ENCODE results near the gene SYNCRIP. TPM values are rescaled to one million over a fixed set of nuclear protein-coding genes. Genes with fewer than 3 reads are reported as not detected.

Gene SYNCRIP
- total RNA-seq, 1 donor: 59.4 TPM

DNA sequence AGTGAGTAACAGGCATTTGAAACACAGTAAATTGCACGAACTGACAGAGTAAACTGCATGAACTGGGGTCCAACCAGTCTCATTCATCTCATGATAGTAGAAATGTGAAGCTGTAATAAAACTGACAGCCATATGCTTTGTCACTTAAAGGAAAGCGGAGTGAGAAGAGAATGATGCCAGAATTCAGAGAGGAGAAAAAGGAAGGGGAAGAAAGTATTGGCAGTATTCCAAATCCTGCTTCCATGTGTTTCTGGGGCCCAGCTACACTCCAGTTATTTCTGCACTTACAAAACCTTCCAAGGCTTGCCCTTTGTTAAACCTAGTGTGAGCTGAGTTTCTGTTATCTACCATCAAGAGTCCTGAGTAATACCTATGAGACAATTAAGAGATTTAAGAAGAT lies 66.2 kb downstream of the SYNCRIP start:
- Histone ChIP-seq H3K4me1 (ENCODE audit: insufficient read depth, low read length) (peaks cover 28% of the 10 kb centered on the region), H2AFZ (ENCODE audit: low read length) (no peak overlapping the region), H3K9me3 (ENCODE audit: low read depth, low read length) (no peaks in the 10 kb centered on the region), H4K20me1 (ENCODE audit: insufficient read depth, low read length) (peaks cover 41% of the 10 kb centered on the region), H3K79me2 (ENCODE audit: insufficient read depth, low read length) (peaks cover 94% of the 10 kb centered on the region), H3K27ac (ENCODE audit: low read depth, low read length) (peak overlapping the region; percentile 17), H3K27me3 (ENCODE audit: insufficient read depth, low read length) (no peaks in the 10 kb centered on the region), H3K4me3 (ENCODE audit: insufficient read depth, low read length) (no peak overlapping the region), H3K4me2 (ENCODE audit: insufficient read depth, low read length) (no peak overlapping the region), H3K36me3 (ENCODE audit: insufficient read depth, low read length) (peaks cover 4% of the 10 kb centered on the region)
- TF ChIP-seq, protein P1, sequence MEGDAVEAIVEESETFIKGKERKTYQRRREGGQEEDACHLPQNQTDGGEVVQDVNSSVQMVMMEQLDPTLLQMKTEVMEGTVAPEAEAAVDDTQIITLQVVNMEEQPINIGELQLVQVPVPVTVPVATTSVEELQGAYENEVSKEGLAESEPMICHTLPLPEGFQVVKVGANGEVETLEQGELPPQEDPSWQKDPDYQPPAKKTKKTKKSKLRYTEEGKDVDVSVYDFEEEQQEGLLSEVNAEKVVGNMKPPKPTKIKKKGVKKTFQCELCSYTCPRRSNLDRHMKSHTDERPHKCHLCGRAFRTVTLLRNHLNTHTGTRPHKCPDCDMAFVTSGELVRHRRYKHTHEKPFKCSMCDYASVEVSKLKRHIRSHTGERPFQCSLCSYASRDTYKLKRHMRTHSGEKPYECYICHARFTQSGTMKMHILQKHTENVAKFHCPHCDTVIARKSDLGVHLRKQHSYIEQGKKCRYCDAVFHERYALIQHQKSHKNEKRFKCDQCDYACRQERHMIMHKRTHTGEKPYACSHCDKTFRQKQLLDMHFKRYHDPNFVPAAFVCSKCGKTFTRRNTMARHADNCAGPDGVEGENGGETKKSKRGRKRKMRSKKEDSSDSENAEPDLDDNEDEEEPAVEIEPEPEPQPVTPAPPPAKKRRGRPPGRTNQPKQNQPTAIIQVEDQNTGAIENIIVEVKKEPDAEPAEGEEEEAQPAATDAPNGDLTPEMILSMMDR (IDR thresholded peaks at IDR 0.05; ENCODE audit: extremely low read depth, low read depth, low read length): no peak
- DNase-seq (ENCODE audit: insufficient read length, low spot score, missing footprints): no peak

GRCh38 chr6:85574932-85575598 lies 67.6 kb downstream of the SYNCRIP start:
- Histone ChIP-seq H3K4me2 (ENCODE audit: insufficient read depth, low read length) (peak overlapping the region; percentile 12), H3K27me3 (ENCODE audit: insufficient read depth, low read length) (no peaks in the 10 kb centered on the region), H3K27ac (ENCODE audit: low read depth, low read length) (peak overlapping the region; percentile 65), H2AFZ (ENCODE audit: low read length) (no peak overlapping the region), H3K36me3 (ENCODE audit: insufficient read depth, low read length) (peaks cover 8% of the 10 kb centered on the region), H3K4me1 (ENCODE audit: insufficient read depth, low read length) (peaks cover 15% of the 10 kb centered on the region), H3K9me3 (ENCODE audit: low read depth, low read length) (no peaks in the 10 kb centered on the region), H3K79me2 (ENCODE audit: insufficient read depth, low read length) (peaks cover 83% of the 10 kb centered on the region), H3K4me3 (ENCODE audit: insufficient read depth, low read length) (no peak overlapping the region), H4K20me1 (ENCODE audit: insufficient read depth, low read length) (peaks cover 28% of the 10 kb centered on the region)
- peak; percentile 66 for DNase-seq (ENCODE audit: insufficient read length, low spot score, missing footprints)
- TF ChIP-seq, protein P1 (IDR thresholded peaks at IDR 0.05; ENCODE audit: extremely low read depth, low read depth, low read length): no peak

DNA sequence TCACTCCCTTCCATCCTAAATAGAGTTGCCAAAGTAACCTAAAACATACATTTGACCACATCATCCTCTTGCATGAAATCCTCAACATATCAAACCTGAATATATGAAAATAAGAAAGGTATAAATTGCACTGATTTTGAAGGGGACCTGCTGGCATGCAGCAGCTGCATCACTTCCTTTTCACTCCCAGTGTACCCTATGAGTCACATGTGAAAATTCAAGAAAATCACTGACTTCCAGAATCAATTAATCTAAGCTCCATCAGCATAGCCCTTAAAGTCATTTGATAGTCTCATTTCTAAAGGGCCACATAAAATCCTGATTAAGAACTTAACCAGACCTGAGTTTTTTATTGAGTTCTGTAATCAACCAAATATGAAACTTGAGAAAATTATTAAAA lies 73.4 kb downstream of the SYNCRIP start:
- Histone ChIP-seq H3K4me3 (ENCODE audit: insufficient read depth, low read length) (no peak overlapping the region), H3K27me3 (ENCODE audit: insufficient read depth, low read length) (no peaks in the 10 kb centered on the region), H3K79me2 (ENCODE audit: insufficient read depth, low read length) (peaks cover 45% of the 10 kb centered on the region), H3K4me1 (ENCODE audit: insufficient read depth, low read length) (peaks cover 4% of the 10 kb centered on the region), H3K36me3 (ENCODE audit: insufficient read depth, low read length) (peaks cover 21% of the 10 kb centered on the region), H2AFZ (ENCODE audit: low read length) (no peak overlapping the region), H3K27ac (ENCODE audit: low read depth, low read length) (peak overlapping the region; percentile 36), H3K4me2 (ENCODE audit: insufficient read depth, low read length) (no peak overlapping the region), H4K20me1 (ENCODE audit: insufficient read depth, low read length) (no peaks in the 10 kb centered on the region), H3K9me3 (ENCODE audit: low read depth, low read length) (no peaks in the 10 kb centered on the region)
- TF ChIP-seq, protein P1 (IDR thresholded peaks at IDR 0.05; ENCODE audit: extremely low read depth, low read depth, low read length): no peak
- DNase-seq (ENCODE audit: insufficient read length, low spot score, missing footprints): no peak

DNA sequence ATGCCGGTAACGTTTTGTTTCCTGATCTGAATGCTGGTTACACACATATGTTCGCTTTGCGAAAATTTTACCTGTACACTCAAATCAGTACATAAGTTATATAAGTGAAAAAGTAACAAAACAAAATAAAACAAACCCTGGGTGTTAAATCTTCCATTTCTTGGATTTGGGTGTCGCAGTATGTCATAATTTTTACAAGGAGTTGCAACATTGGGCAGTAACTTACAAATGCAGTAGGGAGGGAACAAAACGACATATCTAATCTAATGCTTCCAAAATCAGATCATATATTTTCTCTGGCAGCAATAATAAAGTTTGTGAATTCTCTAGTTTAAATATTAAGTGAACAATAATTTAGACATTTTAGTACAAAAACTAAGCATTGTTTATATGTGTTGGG lies 74.3 kb downstream of the SYNCRIP start:
- Histone ChIP-seq H3K9me3 (ENCODE audit: low read depth, low read length) (no peaks in the 10 kb centered on the region), H3K79me2 (ENCODE audit: insufficient read depth, low read length) (peaks cover 37% of the 10 kb centered on the region)
- TF ChIP-seq, protein P1 (IDR thresholded peaks at IDR 0.05; ENCODE audit: extremely low read depth, low read depth, low read length): no peak

More for the DNA sequence above, 74.3 kb downstream of the SYNCRIP start:
- peaks cover 23% of the 10 kb centered on the region for H3K36me3 ChIP-seq (ENCODE audit: insufficient read depth, low read length)
- no peaks in the 10 kb centered on the region for H3K27me3 ChIP-seq (ENCODE audit: insufficient read depth, low read length)
- H4K20me1 ChIP-seq (ENCODE audit: insufficient read depth, low read length): no peaks in the 10 kb centered on the region
- no peak for DNase-seq (ENCODE audit: insufficient read length, low spot score, missing footprints)
- no peak overlapping the region for H3K4me3 ChIP-seq (ENCODE audit: insufficient read depth, low read length)
- no peak overlapping the region for H2AFZ ChIP-seq (ENCODE audit: low read length)
- H3K4me1 ChIP-seq (ENCODE audit: insufficient read depth, low read length): peaks cover 4% of the 10 kb centered on the region
- no peak overlapping the region for H3K27ac ChIP-seq (ENCODE audit: low read depth, low read length)
- no peak overlapping the region for H3K4me2 ChIP-seq (ENCODE audit: insufficient read depth, low read length)

Data from osteoblast (primary cell).